HCT116 (cell line): Measurements from ENCODE around the gene AMHR2. TPM values are rescaled to one million over a fixed set of nuclear protein-coding genes. Genes with fewer than 3 reads are reported as not detected.

Source experiments
- ATAC-seq: fragments of 200-7000 bp; cut with Tn5 transposase; 2 replicates; pipeline ENCODE4 v1.9.1; 2020; ENCODE audit warnings: mild to moderate bottlenecking, moderate library complexity
- BruUV-seq: library from RNA; stranded (reverse); fragments of 400-500 nt; replicated peaks from 2 replicates; lab custom pipeline; 2021; lab: Mats Ljungman, UMichigan
- CTCF ChIA-PET: fragments of 300-600 bp; sonication (Branson Sonifier 250); formaldehyde crosslinking; loops from one replicate; lab custom pipeline; 2021; ENCODE audit warnings: antibody characterized with exemption; lab: Charles Lee
- POLR2A ChIA-PET: fragments of 300-600, 350-600 bp; sonication (Branson Sonifier 250); formaldehyde crosslinking; loops from one replicate; lab custom pipeline; 2021; ENCODE audit warnings: antibody characterized with exemption; lab: Charles Lee
- RAD21 ChIA-PET, 2 experiments: fragments of 300-600 bp; sonication (Branson Sonifier 250); formaldehyde crosslinking; loops; one replicate each; lab custom pipeline; 2023; ENCODE audit warnings: low total read pairs in 2 of 2; ENCODE audit not compliant: uncharacterized antibody in 2 of 2, unreplicated experiment in 2 of 2, low non-redundant PET in 1 of 2; lab: Charles Lee
- DNase-seq: peaks from one replicate; pipeline ENCODE4 v3.0.0-alpha.2; 2010; ENCODE audit warnings: low read depth, low spot score
- H2AFZ ChIP-seq: fragments of 200-600 bp; shearing (Covaris generic), sonication (generic); 2 replicates; pipeline ENCODE4 v1.6.1; 2017; ENCODE audit warnings: low read depth, mixed run types, mixed read lengths, antibody characterized with exemption, low read length; ENCODE audit not compliant: poor library complexity, severe bottlenecking
- H3K27ac ChIP-seq: 2 replicates; pipeline ENCODE4 v1.5.1; 2012; ENCODE audit warnings: low read depth, low read length
- H3K27me3 ChIP-seq: fragments of 200-600 bp; sonication (generic); 2 replicates; pipeline ENCODE4 v1.6.1; 2016; ENCODE audit warnings: mixed run types, low read length, mixed read lengths; ENCODE audit not compliant: insufficient read depth
- H3K36me3 ChIP-seq, 2 experiments: fragments of 200-500 bp in 1 of 2; fragments of 200-600 bp in 1 of 2; sonication (Bioruptor generic) in 1 of 2; sonication (generic) in 1 of 2; 2 replicates each; pipeline versions ENCODE4 v1.5.1 to v1.6.1; 2014 to 2016; ENCODE audit warnings: low read length in 2 of 2, inconsistent platforms in 1 of 2, mixed read lengths in 1 of 2, mixed run types in 1 of 2; ENCODE audit not compliant: insufficient read depth in 2 of 2, control insufficient read depth in 1 of 2
- H3K4me1 ChIP-seq, 2 experiments: fragments of 200-600 bp in 1 of 2; sonication (generic) in 1 of 2; 2 replicates each; pipeline versions ENCODE4 v1.5.1 to v1.6.1; 2012 to 2017; ENCODE audit warnings: low read length in 2 of 2, inconsistent platforms in 1 of 2, mild to moderate bottlenecking in 1 of 2, mixed read lengths in 1 of 2, mixed run types in 1 of 2, moderate library complexity in 1 of 2; ENCODE audit not compliant: insufficient read depth in 2 of 2, control insufficient read depth in 1 of 2
- H3K4me2 ChIP-seq: fragments of 200-600 bp; sonication (generic); 2 replicates; pipeline ENCODE4 v1.6.1; 2017; ENCODE audit warnings: mixed run types, low read length, mixed read lengths
- H3K4me3 ChIP-seq, 2 experiments: fragments of 200-600 bp in 1 of 2; sonication (generic) in 1 of 2; replicated peaks in 1 of 2; 2 replicates each; pipeline ENCODE4 v1.5.1; 2011 to 2016; ENCODE audit warnings: low read length in 2 of 2, control low read depth in 1 of 2, low read depth in 1 of 2, mild to moderate bottlenecking in 1 of 2, mixed read lengths in 1 of 2, mixed run types in 1 of 2
- H3K79me2 ChIP-seq: fragments of 200-600 bp; sonication (generic); 2 replicates; pipeline ENCODE4 v1.6.1; 2017; ENCODE audit warnings: mild to moderate bottlenecking, mixed run types, low read length, moderate library complexity, mixed read lengths; ENCODE audit not compliant: insufficient read depth
- H3K9ac ChIP-seq: fragments of 200-600 bp; sonication (generic); 2 replicates; pipeline ENCODE4 v1.6.1; 2016; ENCODE audit warnings: low read length, mixed read lengths
- H3K9me2 ChIP-seq: fragments of 200-600 bp; sonication (generic), shearing (Covaris generic); 2 replicates; pipeline ENCODE4 v1.6.1; 2017; ENCODE audit warnings: mixed run types, mild to moderate bottlenecking, moderate library complexity; ENCODE audit not compliant: insufficient read depth
- H3K9me3 ChIP-seq, 2 experiments: fragments of 200-500 bp in 1 of 2; fragments of 200-600 bp in 1 of 2; sonication (Bioruptor generic) in 1 of 2; sonication (generic) in 1 of 2; 2 replicates each; pipeline ENCODE4 v1.6.1; 2014 to 2017; ENCODE audit warnings: low read length in 2 of 2, mixed read lengths in 2 of 2, inconsistent platforms in 1 of 2, low read depth in 1 of 2, mild to moderate bottlenecking in 1 of 2, mixed run types in 1 of 2, moderate library complexity in 1 of 2; ENCODE audit not compliant: control insufficient read depth in 1 of 2, insufficient read depth in 1 of 2
- H4K20me1 ChIP-seq: fragments of 200-600 bp; sonication (generic), shearing (Covaris generic); 2 replicates; pipeline ENCODE4 v1.6.1; 2017; ENCODE audit warnings: mixed run types, mild to moderate bottlenecking, moderate library complexity; ENCODE audit not compliant: insufficient read depth
- EZH2 ChIP-seq: fragments of 200-600 bp; sonication (generic); IDR thresholded peaks from 2 replicates; pipeline ENCODE4 v1.6.1; 2017; ENCODE audit warnings: antibody characterized with exemption, mixed run types
- JUND ChIP-seq: IDR thresholded peaks from 2 replicates; pipeline ENCODE4 v1.6.1; 2012
- RAD21 ChIP-seq: IDR thresholded peaks from 2 replicates; pipeline ENCODE4 v1.6.1; 2012; ENCODE audit warnings: low read depth, mild to moderate bottlenecking
- ZFX ChIP-seq: fragments of 450-650 bp; IDR thresholded peaks from 2 replicates; pipeline ENCODE4 v1.6.1; 2017
- intact Hi-C: fragments of 100-400 bp; cut with micrococcal nuclease; formaldehyde crosslinking; loops from 2 replicates; pipeline ENCODE4 v1.10.0; 2022
- total RNA-seq: library from RNA; stranded (reverse); gene quantifications from one replicate; pipeline ENCODE4 v1.2.1, GENCODE V29; 2021; ENCODE audit not compliant: unreplicated experiment
- TF ChIP-seq, protein P1 (sequence below): IDR thresholded peaks from 2 replicates; pipeline ENCODE4 v1.6.1; 2012
- TF ChIP-seq, protein P2 (sequence below), 3 experiments: fragments of 200-600 bp in 1 of 3; sonication (generic) in 1 of 3; IDR thresholded peaks in 2 of 3; conservative IDR thresholded peaks in 1 of 3; 2 replicates each; pipeline ENCODE4 v1.5.1; 2012 to 2017; ENCODE audit warnings: low read depth in 2 of 3, low read length in 2 of 3, antibody characterized with exemption in 1 of 3, borderline replicate concordance in 1 of 3, control low read depth in 1 of 3, mild to moderate bottlenecking in 1 of 3, mixed read lengths in 1 of 3, mixed run types in 1 of 3, moderate library complexity in 1 of 3; ENCODE audit not compliant: insufficient read depth in 1 of 3

Gene AMHR2
- total RNA-seq, 1 experiment from 2014 or later: not detected

GRCh38 chr12:53464685-53465418, 41.2 kb downstream of the AMHR2 start:
- RAD21 ChIA-PET: no interaction called here
- no peak overlapping the region for H3K4me3 ChIP-seq
- DNase-seq: no peak
- TF ChIP-seq, protein P1, sequence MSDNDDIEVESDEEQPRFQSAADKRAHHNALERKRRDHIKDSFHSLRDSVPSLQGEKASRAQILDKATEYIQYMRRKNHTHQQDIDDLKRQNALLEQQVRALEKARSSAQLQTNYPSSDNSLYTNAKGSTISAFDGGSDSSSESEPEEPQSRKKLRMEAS: no peak
- TF ChIP-seq EZH2: no peak
- TF ChIP-seq, all 23 proteins: peak for 0
- ATAC-seq: no peak
- Histone ChIP-seq H3K4me1 (no peaks in the 10 kb centered on the region), H3K9me2 (no peaks in the 10 kb centered on the region), H3K9ac (no peak overlapping the region), H3K4me2 (no peak overlapping the region), H3K79me2 (peaks cover 100% of the 10 kb centered on the region), H2AFZ (no peak overlapping the region), H3K36me3 (peaks cover 98 to 100% of the 10 kb centered on the region in 2 experiments), H4K20me1 (peaks cover 55% of the 10 kb centered on the region; the same call in 1 of the 2 replicates), H3K27ac (0 out of 2 replicates have a peak overlapping the region, but pooled peaks have one; percentile 18), H3K9me3 (no peaks in the 10 kb centered on the region), H3K27me3 (no peaks in the 10 kb centered on the region)
- CTCF ChIA-PET: interaction anchor here (0.7 kb wide), 1 partner anchor 144 kb away, joined by 3 read pairs; the partner anchor contains the start of gene AAAS
- no TSS peak for BruUV-seq
- POLR2A ChIA-PET: interaction anchor here (1.3 to 1.6 kb wide), 2 partner anchors 9 to 12 kb away, joined by 4 read pairs; no protein-coding TSS in a partner anchor
- intact Hi-C loops: no loop called here

DNA sequence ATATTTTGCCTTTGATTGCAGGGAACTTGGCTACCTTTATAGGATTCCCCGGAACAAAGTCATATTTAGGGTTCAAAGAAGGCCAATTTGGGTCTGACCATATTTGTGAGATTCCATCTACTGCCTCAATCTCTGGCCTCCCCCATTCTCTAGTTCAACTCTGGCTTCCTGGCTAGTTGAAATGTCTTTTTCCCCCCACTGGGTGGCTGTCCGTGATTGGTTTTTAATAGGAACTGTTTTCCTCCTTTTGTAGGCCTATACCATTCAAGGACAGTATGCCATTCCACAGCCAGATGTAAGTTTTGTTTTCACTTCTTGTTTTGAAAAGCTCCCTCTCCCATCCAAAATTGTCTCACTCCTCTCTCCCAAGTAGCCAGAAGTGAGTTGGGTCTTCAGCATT, 42.0 kb downstream of the AMHR2 start:
- POLR2A ChIA-PET: interaction anchor here (1.6 kb wide), 1 partner anchor 11 kb away, joined by 4 read pairs; no protein-coding TSS in a partner anchor

More for the DNA sequence above, 42.0 kb downstream of the AMHR2 start:
- peak; percentile 40; the same call in 1 of the 2 replicates for ATAC-seq
- Histone ChIP-seq H3K27me3 (no peaks in the 10 kb centered on the region), H3K9ac (no peak overlapping the region), H3K4me1 (no peaks in the 10 kb centered on the region), H3K36me3 (peaks cover 94 to 98% of the 10 kb centered on the region in 2 experiments), H3K4me2 (no peak overlapping the region), H2AFZ (no peak overlapping the region), H3K79me2 (peaks cover 100% of the 10 kb centered on the region), H4K20me1 (peaks cover 46% of the 10 kb centered on the region; the same call in 1 of the 2 replicates), H3K27ac (no peak overlapping the region)
- RAD21 ChIA-PET: no interaction called here
- intact Hi-C loops: no loop called here
- DNase-seq: no peak
- no TSS peak for BruUV-seq
- TF ChIP-seq RAD21: no peak
- TF ChIP-seq JUND: no peak
- TF ChIP-seq, protein P2, sequence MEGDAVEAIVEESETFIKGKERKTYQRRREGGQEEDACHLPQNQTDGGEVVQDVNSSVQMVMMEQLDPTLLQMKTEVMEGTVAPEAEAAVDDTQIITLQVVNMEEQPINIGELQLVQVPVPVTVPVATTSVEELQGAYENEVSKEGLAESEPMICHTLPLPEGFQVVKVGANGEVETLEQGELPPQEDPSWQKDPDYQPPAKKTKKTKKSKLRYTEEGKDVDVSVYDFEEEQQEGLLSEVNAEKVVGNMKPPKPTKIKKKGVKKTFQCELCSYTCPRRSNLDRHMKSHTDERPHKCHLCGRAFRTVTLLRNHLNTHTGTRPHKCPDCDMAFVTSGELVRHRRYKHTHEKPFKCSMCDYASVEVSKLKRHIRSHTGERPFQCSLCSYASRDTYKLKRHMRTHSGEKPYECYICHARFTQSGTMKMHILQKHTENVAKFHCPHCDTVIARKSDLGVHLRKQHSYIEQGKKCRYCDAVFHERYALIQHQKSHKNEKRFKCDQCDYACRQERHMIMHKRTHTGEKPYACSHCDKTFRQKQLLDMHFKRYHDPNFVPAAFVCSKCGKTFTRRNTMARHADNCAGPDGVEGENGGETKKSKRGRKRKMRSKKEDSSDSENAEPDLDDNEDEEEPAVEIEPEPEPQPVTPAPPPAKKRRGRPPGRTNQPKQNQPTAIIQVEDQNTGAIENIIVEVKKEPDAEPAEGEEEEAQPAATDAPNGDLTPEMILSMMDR (IDR thresholded peaks at IDR 0.05 in 2 of 3, conservative IDR thresholded peaks at IDR 0.05 in 1 of 3; ENCODE audit: borderline replicate concordance in 1 of 3, insufficient read depth in 1 of 3, low read depth in 2 of 3, low read length in 2 of 3): no peak
- no peak for TF ChIP-seq ZFX
- TF ChIP-seq, all 23 proteins: peak for 0
- no peak overlapping the region for H3K4me3 ChIP-seq
- no peaks in the 10 kb centered on the region for H3K9me3 ChIP-seq
- H3K9me2 ChIP-seq: no peaks in the 10 kb centered on the region
- CTCF ChIA-PET: no interaction called here
